ENCODE measurements around the gene TBX5.

TBX5 gene

GRCh38 chr12:114400361-114400811 lies 5.6 kb downstream of the TBX5 start:
- TF ChIP-seq CTCF (IDR thresholded peaks at IDR 0.05; ENCODE audit: low read depth, low read length) = no peak
- peak overlapping the region; percentile 91 for H3K4me3 ChIP-seq (ENCODE audit: low read depth, low read length)

- TF ChIP-seq CTCF (IDR thresholded peaks at IDR 0.05; ENCODE audit: low read depth, low read length) = no peak
- H3K4me3 ChIP-seq (ENCODE audit: low read depth, low read length) = peak overlapping the region; percentile 91
These were observed 6.2 kb downstream of the TBX5 start for GRCh38 chr12:114399664-114400211.

- TF ChIP-seq CTCF (IDR thresholded peaks at IDR 0.05; ENCODE audit: low read depth, low read length) = no peak
- H3K4me3 ChIP-seq (ENCODE audit: low read depth, low read length) = no peak overlapping the region
These were observed 7.7 kb downstream of the TBX5 start for GRCh38 chr12:114397978-114398881.

- TF ChIP-seq CTCF (IDR thresholded peaks at IDR 0.05; ENCODE audit: low read depth, low read length) = no peak
These were observed 8.8 kb downstream of the TBX5 start for GRCh38 chr12:114396869-114397719.

GRCh38 chr12:114396153-114396868 lies 9.6 kb downstream of the TBX5 start:
- TF ChIP-seq CTCF (IDR thresholded peaks at IDR 0.05; ENCODE audit: low read depth, low read length) = no peak
- H3K4me3 ChIP-seq (ENCODE audit: low read depth, low read length) = peak overlapping the region; percentile 54

More at GRCh38 chr12:114396869-114397719, 8.8 kb downstream of the TBX5 start:
- H3K4me3 ChIP-seq (ENCODE audit: low read depth, low read length) = peak overlapping the region; percentile 54

GRCh38 chr12:114395755-114396152 lies 10.2 kb downstream of the TBX5 start:
- H3K4me3 ChIP-seq (ENCODE audit: low read depth, low read length) = peak overlapping the region; percentile 54
- TF ChIP-seq CTCF (IDR thresholded peaks at IDR 0.05; ENCODE audit: low read depth, low read length) = no peak

Data from WI38 (cell line).